Amniotic stem cell (primary cell): ENCODE results near the gene TOLLIP.
"Not testable (repeated sequence)": the region's sequence is repeated elsewhere in the genome, so short reads cannot be mapped to it uniquely, and the experiment has no call there.

ENCODE experiments used
- DNase-seq: peaks from one replicate; lab custom pipeline; 2025; lab: John Stamatoyannopoulos, UW

Gene TOLLIP

DNA sequence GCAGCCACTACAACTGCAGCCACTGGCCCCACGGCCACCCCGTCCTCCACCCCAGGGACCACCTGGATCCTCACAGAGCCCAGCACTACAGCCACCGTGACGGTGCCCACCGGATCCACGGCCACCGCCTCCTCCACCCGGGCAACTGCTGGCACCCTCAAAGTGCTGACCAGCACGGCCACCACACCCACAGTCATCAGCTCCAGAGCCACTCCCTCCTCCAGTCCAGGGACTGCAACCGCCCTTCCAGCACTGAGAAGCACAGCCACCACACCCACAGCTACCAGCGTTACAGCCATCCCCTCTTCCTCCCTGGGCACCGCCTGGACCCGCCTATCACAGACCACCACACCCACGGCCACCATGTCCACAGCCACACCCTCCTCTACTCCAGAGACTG is 63.1 kb downstream of the TOLLIP start:
- DNase-seq = not testable (repeated sequence)

GRCh38 chr11:1245717-1246116 is 63.7 kb downstream of the TOLLIP start:
- DNase-seq = not testable (repeated sequence)

- not testable (repeated sequence) for DNase-seq
These were observed 64.9 kb downstream of the TOLLIP start for GRCh38 chr11:1244557-1244956.

GRCh38 chr11:1243521-1243920 is 65.9 kb downstream of the TOLLIP start:
- not testable (repeated sequence) for DNase-seq

GRCh38 chr11:1242751-1243150 is 66.7 kb downstream of the TOLLIP start:
- not testable (repeated sequence) for DNase-seq

GRCh38 chr11:1242289-1242688 is 67.1 kb downstream of the TOLLIP start:
- DNase-seq = no peak

GRCh38 chr11:1241706-1242105 is 67.7 kb downstream of the TOLLIP start:
- DNase-seq = no peak

DNA sequence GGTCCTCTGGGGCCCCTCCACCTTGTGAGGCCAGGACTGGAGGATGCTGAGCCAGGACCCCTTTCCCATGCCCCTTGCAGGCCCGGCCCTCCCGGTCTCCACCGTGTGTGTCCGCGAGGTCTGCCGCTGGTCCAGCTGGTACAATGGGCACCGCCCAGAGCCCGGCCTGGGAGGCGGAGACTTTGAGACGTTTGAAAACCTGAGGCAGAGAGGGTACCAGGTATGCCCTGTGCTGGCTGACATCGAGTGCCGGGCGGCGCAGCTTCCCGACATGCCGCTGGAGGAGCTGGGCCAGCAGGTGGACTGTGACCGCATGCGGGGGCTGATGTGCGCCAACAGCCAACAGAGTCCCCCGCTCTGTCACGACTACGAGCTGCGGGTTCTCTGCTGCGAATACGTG is 68.7 kb downstream of the TOLLIP start:
- no peak for DNase-seq

- no peak for DNase-seq
These were observed 69.7 kb downstream of the TOLLIP start for GRCh38 chr11:1239596-1240205.

- no peak for DNase-seq
These were observed 70.5 kb downstream of the TOLLIP start for GRCh38 chr11:1238767-1239595.

- no peak for DNase-seq
These were observed 71.6 kb downstream of the TOLLIP start for GRCh38 chr11:1237851-1238250.

- DNase-seq = no peak
These were observed 72.3 kb downstream of the TOLLIP start for GRCh38 chr11:1237128-1237580.

- no peak for DNase-seq
These were observed 72.9 kb downstream of the TOLLIP start for GRCh38 chr11:1236316-1237127.

GRCh38 chr11:1235901-1236315 is 73.5 kb downstream of the TOLLIP start:
- no peak for DNase-seq

DNA sequence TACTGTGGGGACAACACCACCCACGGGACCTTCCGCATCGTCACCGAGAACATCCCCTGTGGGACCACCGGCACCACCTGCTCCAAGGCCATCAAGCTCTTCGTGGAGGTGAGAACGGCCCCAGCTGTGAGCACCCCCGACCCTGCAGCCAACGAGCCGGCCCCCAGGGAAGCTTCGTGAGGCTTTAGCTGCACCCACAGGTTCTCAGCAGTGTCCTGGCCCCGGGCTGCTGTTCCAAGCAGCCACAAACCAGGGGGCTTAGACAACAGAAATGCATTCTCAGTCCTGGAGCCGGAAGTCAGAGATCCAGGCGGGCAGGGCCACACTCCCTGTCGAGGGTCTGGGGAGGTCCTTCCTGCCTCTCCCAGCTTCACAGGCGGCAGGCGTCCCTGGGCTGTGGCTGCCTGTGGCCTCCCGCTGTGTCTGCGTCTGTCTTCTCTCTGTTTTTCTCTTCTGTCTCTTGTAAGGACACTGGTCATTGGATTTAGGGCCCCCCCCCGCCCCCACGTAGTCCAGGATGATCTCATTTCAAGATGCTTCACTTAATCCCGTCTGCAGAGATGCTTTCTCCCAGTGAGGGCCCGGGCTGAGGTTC is 74.0 kb downstream of the TOLLIP start:
- no peak for DNase-seq

DNA sequence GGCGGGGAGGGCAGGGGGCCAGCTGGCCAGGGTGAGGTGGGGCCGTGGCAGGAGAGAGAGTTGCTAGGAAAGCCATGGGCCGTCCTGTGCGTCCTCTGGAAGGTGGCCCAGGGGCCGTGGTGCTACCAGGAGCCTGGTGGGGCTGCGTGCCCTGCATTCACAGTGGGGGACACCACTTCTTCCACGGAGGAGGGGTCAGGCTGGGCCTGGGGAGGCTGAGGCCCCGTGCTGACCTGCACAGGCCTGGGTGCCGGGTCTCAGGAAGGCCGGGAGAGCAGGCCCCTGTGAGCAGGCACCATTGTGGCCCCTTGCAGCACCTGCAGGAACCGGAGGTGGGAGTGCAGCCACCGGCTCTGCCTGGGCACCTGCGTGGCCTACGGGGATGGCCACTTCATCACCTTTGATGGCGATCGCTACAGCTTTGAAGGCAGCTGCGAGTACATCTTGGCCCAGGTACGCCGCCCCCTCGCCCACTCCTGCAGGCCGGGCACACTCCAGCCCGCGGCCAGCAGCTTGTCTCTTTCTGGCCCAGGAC is 74.6 kb downstream of the TOLLIP start:
- DNase-seq = no peak

DNA sequence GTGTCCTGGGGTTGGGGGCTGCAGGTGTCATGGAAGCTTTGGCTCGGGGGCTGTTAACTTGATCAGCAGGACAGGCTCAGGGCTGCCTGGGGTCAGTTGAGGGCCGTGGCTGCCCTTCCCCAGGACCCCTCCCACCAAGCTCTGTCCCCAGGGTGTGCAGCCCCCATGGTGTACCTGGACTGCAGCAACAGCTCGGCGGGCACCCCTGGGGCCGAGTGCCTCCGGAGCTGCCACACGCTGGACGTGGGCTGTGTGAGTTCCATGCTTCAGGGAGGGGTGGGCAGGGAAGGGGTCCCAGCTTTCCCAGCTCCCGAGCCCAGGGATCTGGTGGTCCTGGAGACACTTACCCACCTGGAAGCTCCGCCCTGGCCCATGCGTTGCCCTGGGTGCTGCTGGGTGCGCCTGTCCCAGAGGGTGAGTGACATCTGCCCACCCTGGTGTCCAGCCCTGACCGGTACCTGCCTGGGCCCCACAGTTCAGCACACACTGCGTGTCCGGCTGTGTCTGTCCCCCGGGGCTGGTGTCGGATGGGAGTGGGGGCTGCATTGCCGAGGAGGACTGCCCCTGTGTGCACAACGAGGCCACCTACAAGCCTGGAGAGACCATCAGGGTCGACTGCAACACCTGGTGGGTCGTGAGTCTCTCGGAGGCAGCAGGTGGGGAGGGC is 75.2 kb downstream of the TOLLIP start:
- no peak for DNase-seq

DNA sequence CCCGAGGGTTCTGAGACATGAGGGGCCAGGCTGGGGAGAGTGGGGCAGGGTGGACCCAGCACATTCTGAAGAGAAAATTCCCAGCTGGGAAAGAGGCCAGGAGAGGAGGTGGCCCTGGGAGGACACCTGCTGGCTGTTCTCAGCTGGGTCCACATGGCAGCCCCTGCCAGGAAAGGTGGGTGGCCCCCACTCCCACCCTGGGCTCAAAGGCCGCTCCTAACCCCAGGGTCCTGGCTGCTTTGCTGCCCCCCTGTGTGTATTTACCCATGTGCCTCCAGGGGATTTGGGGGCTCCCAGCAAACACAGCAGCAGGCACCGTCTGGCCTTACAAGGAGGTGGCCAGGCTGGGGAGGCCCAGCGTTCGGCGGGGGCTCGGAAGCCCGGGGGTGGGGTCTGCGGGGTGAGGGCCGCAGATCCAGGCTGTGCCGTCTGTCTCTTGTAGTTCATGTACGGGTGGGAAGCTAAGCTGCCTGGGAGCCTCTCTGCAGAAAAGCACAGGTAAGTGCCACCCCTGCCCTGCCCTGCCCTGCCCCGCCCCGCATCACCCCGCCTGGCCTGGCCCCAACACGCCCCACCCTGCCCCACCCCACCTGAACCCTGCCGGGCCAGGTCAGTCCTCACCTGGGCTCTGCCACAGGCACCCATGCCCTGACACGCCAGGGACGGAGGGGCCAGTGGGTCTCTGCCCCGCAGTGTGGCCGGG is 75.9 kb downstream of the TOLLIP start:
- DNase-seq = no peak

- DNase-seq = no peak
These were observed 76.5 kb downstream of the TOLLIP start for GRCh38 chr11:1232883-1233321.

DNA sequence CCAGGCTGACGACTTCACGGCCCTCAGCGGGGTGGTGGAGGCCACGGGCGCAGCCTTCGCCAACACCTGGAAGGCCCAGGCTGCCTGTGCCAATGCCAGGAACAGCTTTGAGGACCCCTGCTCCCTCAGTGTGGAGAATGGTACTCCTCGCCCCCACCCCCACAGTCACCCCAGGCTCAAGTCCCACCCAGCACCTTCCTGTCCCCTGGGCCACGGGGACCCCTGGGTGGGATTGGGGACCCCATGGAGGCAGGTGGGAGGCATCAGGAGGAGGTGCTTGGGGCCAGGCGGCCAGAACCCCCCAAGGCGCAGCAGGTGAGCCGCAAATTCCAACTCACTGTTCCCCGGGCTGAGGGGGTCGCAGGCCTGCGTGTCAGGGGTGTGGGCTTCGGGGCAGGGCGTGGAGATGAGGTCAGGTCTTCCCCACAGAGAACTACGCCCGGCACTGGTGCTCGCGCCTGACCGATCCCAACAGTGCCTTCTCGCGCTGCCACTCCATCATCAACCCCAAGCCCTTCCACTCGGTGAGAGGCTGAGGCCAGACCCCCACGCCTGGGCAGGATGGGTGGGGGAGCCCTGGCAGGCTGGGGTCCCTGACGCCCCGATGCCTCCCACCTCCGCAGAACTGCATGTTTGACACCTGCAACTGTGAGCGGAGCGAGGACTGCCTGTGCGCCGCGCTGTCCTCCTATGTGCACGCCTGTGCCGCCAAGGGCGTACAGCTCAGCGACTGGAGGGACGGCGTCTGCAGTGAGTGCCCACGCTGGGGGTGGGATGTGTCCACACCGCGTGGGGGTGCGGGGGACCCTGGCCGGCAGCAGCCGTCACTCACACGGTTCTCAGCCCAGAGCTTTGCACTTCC is 77.2 kb downstream of the TOLLIP start:
- DNase-seq = no peak
